Measurements from ENCODE around the gene BCL6. TPM values are rescaled to one million over a fixed set of nuclear protein-coding genes. Genes with fewer than 3 reads are reported as not detected.

The BCL6 gene
- total and polyA plus RNA-seq, 2 of the 8 experiments (the other 6 are each of a cell fraction or from before 2014, with no cell fraction given), result 5.7 to 10.4 TPM

GRCh38 chr3:187750006-187750512, 4.8 kb upstream of the BCL6 start:
- Histone ChIP-seq H2AFZ (ENCODE audit: low read length) (peak overlapping the region; percentile 89), H2BK12ac (ENCODE audit: low read depth, low read length) (peak overlapping the region; percentile 96), H2BK5ac (ENCODE audit: low read depth, low read length) (peak overlapping the region; percentile 85), H3K27ac (ENCODE audit: low read depth, low read length) (peak overlapping the region; percentile 54; the same call in 1 of the 2 replicates), H3K23me2 (ENCODE audit: low read depth, low read length) (peaks cover 3% of the 10 kb centered on the region), H4K91ac (replicated peaks; ENCODE audit: insufficient read length, low read length) (peak overlapping the region; percentile 58), H2BK20ac (ENCODE audit: low read length) (peak overlapping the region; percentile 94; the same call in 1 of the 2 replicates), H3K79me2 (ENCODE audit: control insufficient read depth in 1 of 2, insufficient read depth in 2 of 2, low read length in 2 of 2) (no peaks in the 10 kb centered on the region), H4K20me1 (replicated peaks in 1 of 2; ENCODE audit: control insufficient read depth in 1 of 2, insufficient read depth in 2 of 2, low read length in 2 of 2) (no peaks in the 10 kb centered on the region), H3K4me1 (replicated peaks in 1 of 4; ENCODE audit: control insufficient read depth in 3 of 4, insufficient read depth in 4 of 4, low read length in 3 of 4) (peaks cover 5 to 22% (median 16%) of the 10 kb centered on the region in 4 experiments; a peak in 5 of 7 replicates), H2AK5ac (ENCODE audit: low read depth, low read length) (no peak overlapping the region; the same call in 1 of the 2 replicates), H3K9ac (replicated peaks in 1 of 4; ENCODE audit: extremely low read depth in 1 of 4, low read depth in 3 of 4, low read length in 3 of 4) (peak overlapping the region in 2 of 4 experiments; percentile 20 to 31; a peak in 4 of 7 replicates), H3K36me3 (ENCODE audit: control insufficient read depth in 2 of 4, insufficient read depth in 4 of 4, low read length in 3 of 4) (no peaks in the 10 kb centered on the region), H4K5ac (ENCODE audit: insufficient read length, low read depth, low read length) (peak overlapping the region; percentile 64), H3K79me1 (ENCODE audit: low read depth, low read length) (no peaks in the 10 kb centered on the region), H3K4me2 (ENCODE audit: insufficient read depth in 1 of 2, low read depth in 2 of 2, low read length in 2 of 2) (peak overlapping the region; percentile 68 to 80), H3K56ac (replicated peaks; ENCODE audit: insufficient read length, low read depth, low read length) (peak overlapping the region; percentile 22), H3K9me3 (ENCODE audit: insufficient read depth in 2 of 2, low read depth in 1 of 2, low read length in 1 of 2) (no peaks in the 10 kb centered on the region), H3K4me3 (ENCODE audit: extremely low read depth in 1 of 4, insufficient read depth in 2 of 4, low read depth in 3 of 4, low read length in 4 of 4) (peak overlapping the region; percentile 5 to 49 (median 14); a peak in 5 of 8 replicates), H3K23ac (ENCODE audit: insufficient read length) (no peak overlapping the region), H2BK120ac (replicated peaks; ENCODE audit: low read depth, low read length) (no peak overlapping the region), H3K18ac (ENCODE audit: extremely low read depth, low read length) (no peak overlapping the region; the same call in 1 of the 2 replicates), H3K4ac (replicated peaks; ENCODE audit: insufficient read length, low read depth, low read length) (no peak overlapping the region), H4K8ac (ENCODE audit: extremely low read depth, insufficient read depth, low read length) (no peak overlapping the region; the same call in 1 of the 2 replicates), H3K14ac (ENCODE audit: insufficient read length) (no peak overlapping the region), H2BK15ac (ENCODE audit: low read length) (0 out of 2 replicates have a peak overlapping the region, but pooled peaks have one; percentile 92), H3K27me3 (replicated peaks in 1 of 4; ENCODE audit: control insufficient read depth in 3 of 4, extremely low read depth in 1 of 4, insufficient read depth in 3 of 4, low read length in 3 of 4) (no peaks in the 10 kb centered on the region; a peak in 1 of 7 replicates)
- 11% methylated on average over 14 of the region's 14 CpGs; no CpG with 5 or more reads in 1 of the 2 experiments for WGBS, 2 experiments (ENCODE audit: extremely low coverage in 1 of 2, insufficient coverage in 1 of 2, insufficient read length in 1 of 2, insufficient replicate concordance in 2 of 2, low coverage in 1 of 2, low lambda C conversion rate in 2 of 2, missing lambda C conversion rate in 1 of 2)
- FAIRE-seq, result peak; percentile 84
- DNase-seq (ENCODE audit: low read depth in 1 of 2, low spot score in 2 of 2), result peak in 1 of 2 experiments; percentile 65
- ChIA-PET CTCF (ENCODE audit: partially characterized antibody) (interaction anchor here (0.7 to 1.9 kb wide), 20 partner anchors 9 to 1205 kb away, joined by 3 to 19 read pairs (median 4); no protein-coding TSS in a partner anchor), POLR2A (ENCODE audit: partially characterized antibody) (interaction anchor here (0.6 to 2.1 kb wide), 8 partner anchors 9 to 405 kb away, joined by 3 to 13 read pairs (median 4); no protein-coding TSS in a partner anchor)
- TF ChIP-seq POLR2A (IDR thresholded peaks at IDR 0.05; ENCODE audit: control extremely low read depth in 1 of 2, low read depth in 2 of 2, low read length in 2 of 2), result peak in 1 of 2 experiments; percentile 66; a peak in 1 of 3 replicates
- no peak for TF ChIP-seq EGR1 (IDR thresholded peaks at IDR 0.05; ENCODE audit: borderline replicate concordance, low read depth, low read length)
- TF ChIP-seq ZNF274 (IDR thresholded peaks at IDR 0.05; ENCODE audit: borderline replicate concordance, extremely low read depth, low read length), result no peak
- TF ChIP-seq SRF (IDR thresholded peaks at IDR 0.05; ENCODE audit: low read depth, low read length), result no peak
- TF ChIP-seq SIN3A (conservative IDR thresholded peaks at IDR 0.05 in 1 of 2, IDR thresholded peaks at IDR 0.05 in 1 of 2; ENCODE audit: low read depth in 1 of 2, low read length in 2 of 2), result 0 out of 4 replicates have a peak, but pooled peaks have one; percentile 19 to 29
- TF ChIP-seq RAD21 (IDR thresholded peaks at IDR 0.05 in 1 of 2, conservative IDR thresholded peaks at IDR 0.05 in 1 of 2; ENCODE audit: low read depth in 2 of 2, low read length in 2 of 2), result 0 out of 4 replicates have a peak, but pooled peaks of 1 of the 2 experiments have one; percentile 0
- TF ChIP-seq JUND (IDR thresholded peaks at IDR 0.05; ENCODE audit: low read length), result no peak
- peak; percentile 53 for TF ChIP-seq TBP (IDR thresholded peaks at IDR 0.05; ENCODE audit: low read depth, low read length)
- TF ChIP-seq, protein P1, sequence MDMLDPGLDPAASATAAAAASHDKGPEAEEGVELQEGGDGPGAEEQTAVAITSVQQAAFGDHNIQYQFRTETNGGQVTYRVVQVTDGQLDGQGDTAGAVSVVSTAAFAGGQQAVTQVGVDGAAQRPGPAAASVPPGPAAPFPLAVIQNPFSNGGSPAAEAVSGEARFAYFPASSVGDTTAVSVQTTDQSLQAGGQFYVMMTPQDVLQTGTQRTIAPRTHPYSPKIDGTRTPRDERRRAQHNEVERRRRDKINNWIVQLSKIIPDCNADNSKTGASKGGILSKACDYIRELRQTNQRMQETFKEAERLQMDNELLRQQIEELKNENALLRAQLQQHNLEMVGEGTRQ (IDR thresholded peaks at IDR 0.05; ENCODE audit: low read length), result peak; percentile 27; the same call in 1 of the 2 replicates
- TF ChIP-seq SP1 (IDR thresholded peaks at IDR 0.05; ENCODE audit: low read depth, low read length), result peak; percentile 80
- peak; percentile 64 for TF ChIP-seq TEAD4 (IDR thresholded peaks at IDR 0.05; ENCODE audit: low read depth, low read length)
